Brain microvascular endothelial cell (primary cell): Measurements from ENCODE around the gene ACER3.
A peak's percentile ranks its signal among the peaks of the same experiment; 100 is the strongest.

ENCODE experiments used
- DNase-seq: peaks from one replicate; pipeline ENCODE4 v3.0.0-alpha.2; 2020
- H3K27ac ChIP-seq: fragments of 250-450 bp; sonication (Bioruptor Pico); 2 replicates; pipeline ENCODE4 v1.5.1; 2020; ENCODE audit warnings: mild to moderate bottlenecking, moderate library complexity
- H3K27me3 ChIP-seq: fragments of 250-450 bp; sonication (Bioruptor Pico); replicated peaks from 2 replicates; pipeline ENCODE4 v1.5.1; 2020; ENCODE audit warnings: mild to moderate bottlenecking
- H3K36me3 ChIP-seq: fragments of 250-450 bp; sonication (Bioruptor Pico); replicated peaks from 2 replicates; pipeline ENCODE4 v1.5.1; 2020; ENCODE audit warnings: mild to moderate bottlenecking
- H3K4me3 ChIP-seq: 2 replicates; pipeline ENCODE4 v1.5.1; 2011; ENCODE audit warnings: low read depth, mild to moderate bottlenecking, control low read depth, low read length, moderate library complexity
- in situ Hi-C: cut with HindIII; loops from 2 replicates; pipeline ENCODE4 v1.10.0; 2017; ENCODE audit warnings: low sequenced_read_pairs, low pct_ligation_motif_present
- TF ChIP-seq, protein P1 (sequence below): IDR thresholded peaks from 2 replicates; pipeline ENCODE4 v1.5.1; 2011; ENCODE audit warnings: low read depth, mild to moderate bottlenecking, moderate library complexity, low read length, control low read depth, inconsistent platforms; ENCODE audit errors: missing control alignments

ACER3 gene

GRCh38 chr11:76835928-76836612 is 24.6 kb upstream of the ACER3 start:
- in situ Hi-C loops = no loop called here
- no peaks in the 10 kb centered on the region for H3K27me3 ChIP-seq
- H3K36me3 ChIP-seq = no peaks in the 10 kb centered on the region
- TF ChIP-seq, protein P1, sequence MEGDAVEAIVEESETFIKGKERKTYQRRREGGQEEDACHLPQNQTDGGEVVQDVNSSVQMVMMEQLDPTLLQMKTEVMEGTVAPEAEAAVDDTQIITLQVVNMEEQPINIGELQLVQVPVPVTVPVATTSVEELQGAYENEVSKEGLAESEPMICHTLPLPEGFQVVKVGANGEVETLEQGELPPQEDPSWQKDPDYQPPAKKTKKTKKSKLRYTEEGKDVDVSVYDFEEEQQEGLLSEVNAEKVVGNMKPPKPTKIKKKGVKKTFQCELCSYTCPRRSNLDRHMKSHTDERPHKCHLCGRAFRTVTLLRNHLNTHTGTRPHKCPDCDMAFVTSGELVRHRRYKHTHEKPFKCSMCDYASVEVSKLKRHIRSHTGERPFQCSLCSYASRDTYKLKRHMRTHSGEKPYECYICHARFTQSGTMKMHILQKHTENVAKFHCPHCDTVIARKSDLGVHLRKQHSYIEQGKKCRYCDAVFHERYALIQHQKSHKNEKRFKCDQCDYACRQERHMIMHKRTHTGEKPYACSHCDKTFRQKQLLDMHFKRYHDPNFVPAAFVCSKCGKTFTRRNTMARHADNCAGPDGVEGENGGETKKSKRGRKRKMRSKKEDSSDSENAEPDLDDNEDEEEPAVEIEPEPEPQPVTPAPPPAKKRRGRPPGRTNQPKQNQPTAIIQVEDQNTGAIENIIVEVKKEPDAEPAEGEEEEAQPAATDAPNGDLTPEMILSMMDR = no peak
- H3K4me3 ChIP-seq = no peak overlapping the region
- no peak overlapping the region for H3K27ac ChIP-seq
- DNase-seq = no peak

GRCh38 chr11:76836613-76837291 is 24.0 kb upstream of the ACER3 start:
- no peak for DNase-seq
- H3K36me3 ChIP-seq = no peaks in the 10 kb centered on the region
- H3K4me3 ChIP-seq = no peak overlapping the region
- no peaks in the 10 kb centered on the region for H3K27me3 ChIP-seq
- TF ChIP-seq, protein P1 = no peak
- no peak overlapping the region for H3K27ac ChIP-seq
- in situ Hi-C loops = no loop called here

DNA sequence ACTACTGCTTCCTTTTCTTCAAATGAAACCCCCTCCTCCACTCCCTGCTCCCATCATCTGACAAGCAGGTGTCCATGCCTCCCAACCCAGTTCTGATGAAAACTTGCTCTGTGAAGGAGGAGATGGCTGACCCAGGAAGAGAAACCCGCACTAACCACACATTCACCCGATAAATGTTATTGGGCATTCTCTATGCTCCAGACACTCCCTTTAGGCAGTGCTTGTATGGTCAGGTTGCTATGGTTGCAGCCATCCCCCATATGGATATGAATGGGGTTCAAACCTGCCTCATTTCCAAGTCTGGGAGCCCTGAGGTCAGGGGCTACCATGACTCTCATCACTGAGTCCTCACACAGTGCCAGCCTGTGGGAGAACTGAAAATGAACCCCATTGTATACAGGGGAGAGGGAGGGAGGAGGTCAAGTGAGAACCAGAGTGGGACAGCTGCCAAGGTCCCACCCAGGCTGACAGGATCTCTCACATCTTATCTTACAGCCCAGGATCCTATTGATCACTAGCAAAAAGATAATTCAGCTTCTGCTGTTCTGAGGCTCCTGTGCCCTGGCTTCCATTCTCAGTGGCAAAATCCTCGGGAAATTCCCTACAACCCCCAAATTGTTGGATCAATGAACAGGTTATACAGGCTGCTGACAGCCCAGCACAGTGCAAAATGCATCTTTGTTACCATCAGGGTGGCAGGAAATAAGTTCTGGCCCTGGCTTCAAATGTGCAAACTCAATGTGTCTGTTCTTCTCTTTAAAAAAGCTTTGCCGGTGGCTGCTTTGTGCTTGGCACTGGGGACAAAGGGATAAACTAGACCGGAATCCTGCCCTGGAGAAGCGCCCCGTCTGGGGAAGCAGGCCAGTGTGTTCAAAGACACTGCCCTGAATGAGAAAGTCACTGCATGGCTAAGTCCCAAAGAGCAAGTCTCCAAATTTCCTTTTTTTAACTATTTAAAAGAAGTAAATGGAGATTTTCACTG is 22.7 kb upstream of the ACER3 start:
- no peaks in the 10 kb centered on the region for H3K27me3 ChIP-seq
- H3K4me3 ChIP-seq = no peak overlapping the region
- DNase-seq = no peak
- H3K36me3 ChIP-seq = no peaks in the 10 kb centered on the region
- in situ Hi-C loops = no loop called here
- H3K27ac ChIP-seq = no peak overlapping the region
- TF ChIP-seq, protein P1 = no peak

- H3K27me3 ChIP-seq = no peaks in the 10 kb centered on the region
- in situ Hi-C loops = no loop called here
- TF ChIP-seq, protein P1 = peak; percentile 72
- no peak overlapping the region for H3K4me3 ChIP-seq
- no peak for DNase-seq
- H3K27ac ChIP-seq = no peak overlapping the region
- no peaks in the 10 kb centered on the region for H3K36me3 ChIP-seq
These were observed 22.0 kb upstream of the ACER3 start for GRCh38 chr11:76838678-76839068.

GRCh38 chr11:76839311-76839710 is 21.4 kb upstream of the ACER3 start:
- Histone ChIP-seq H3K27me3 (no peaks in the 10 kb centered on the region), H3K27ac (no peak overlapping the region), H3K36me3 (no peaks in the 10 kb centered on the region), H3K4me3 (no peak overlapping the region)
- no peak for DNase-seq
- TF ChIP-seq, protein P1 = no peak
- in situ Hi-C loops = no loop called here
